Lower leg skin (tissue), 3 donors: Measurements from ENCODE around the gene MXI1.

Source experiments
- CTCF ChIP-seq, 3 donors: fragments of 450-650 bp; IDR thresholded peaks; one replicate each; pipeline ENCODE4 v1.5.1; 2016; ENCODE audit warnings: antibody characterized with exemption in 3 of 3, mild to moderate bottlenecking in 3 of 3, moderate library complexity in 2 of 3
- POLR2A ChIP-seq, 2 donors: fragments of 450-650 bp; IDR thresholded peaks; one replicate each; pipeline ENCODE4 v1.6.1; 2016 to 2017; ENCODE audit warnings: antibody characterized with exemption in 2 of 2, mild to moderate bottlenecking in 1 of 2, moderate library complexity in 1 of 2

GRCh38 chr10:110220398-110220797, 13.0 kb downstream of the MXI1 start:
- no peak for TF ChIP-seq CTCF (IDR thresholded peaks at IDR 0.05)
- no peak for TF ChIP-seq POLR2A (IDR thresholded peaks at IDR 0.05)
